Measurements from ENCODE around the gene ZNF689.
A peak's percentile ranks its signal among the peaks of the same experiment; 100 is the strongest.

ZNF689 gene

GRCh38 chr16:30609926-30610839, at the start of gene ZNF689:
Gene ZNF689 (minus strand): TSS chr16:30610389. CDS start chr16:30610041, 348 bp downstream.
- ATAC-seq (replicated peaks; ENCODE audit: extremely low read depth, poor library complexity, severe bottlenecking) (peak; percentile 94), DNase-seq (ENCODE audit: low spot score in 2 of 2) (peak; percentile 95 to 97)
- H3K36me3 Mint-ChIP-seq (ENCODE audit: insufficient read depth): peaks cover 32% of the 10 kb centered on the region
- H3K4me1 Mint-ChIP-seq: peaks cover 8% of the 10 kb centered on the region
- H3K27me3 Mint-ChIP-seq: no peaks in the 10 kb centered on the region
- H3K9me3 Mint-ChIP-seq: no peaks in the 10 kb centered on the region
- H3K4me3 Mint-ChIP-seq: peak within 1 kb of the TSS; percentile 96
- H3K27ac Mint-ChIP-seq (ENCODE audit: low read depth): peak within 1 kb of the TSS; percentile 96

- Mint-ChIP-seq H3K4me1 (peaks cover 52% of the 10 kb centered on the region), H3K9me3 (no peaks in the 10 kb centered on the region), H3K27me3 (no peaks in the 10 kb centered on the region), H3K36me3 (ENCODE audit: insufficient read depth) (peaks cover 62% of the 10 kb centered on the region), H3K4me3 (peak overlapping the region; percentile 99), H3K27ac (ENCODE audit: low read depth) (peak overlapping the region; percentile 98)
- ATAC-seq (replicated peaks; ENCODE audit: extremely low read depth, poor library complexity, severe bottlenecking): peak; percentile 21
- no peak for DNase-seq (ENCODE audit: low spot score in 2 of 2)
Observed at GRCh38 chr16:30658731-30659506, 48.7 kb upstream of the ZNF689 start.

- no peaks in the 10 kb centered on the region for H3K9me3 Mint-ChIP-seq
- H3K27me3 Mint-ChIP-seq: no peaks in the 10 kb centered on the region
- H3K4me1 Mint-ChIP-seq: peaks cover 44% of the 10 kb centered on the region
- peaks cover 55% of the 10 kb centered on the region for H3K36me3 Mint-ChIP-seq (ENCODE audit: insufficient read depth)
- ATAC-seq (replicated peaks; ENCODE audit: extremely low read depth, poor library complexity, severe bottlenecking): peak; percentile 74
- peak; percentile 99 to 100 for DNase-seq (ENCODE audit: low spot score in 2 of 2)
- H3K27ac Mint-ChIP-seq (ENCODE audit: low read depth): peak within 1 kb of the TSS; percentile 98
- peak within 1 kb of the TSS; percentile 99 for H3K4me3 Mint-ChIP-seq
Observed at GRCh38 chr16:30657866-30658730, 47.9 kb upstream of the ZNF689 start, which contains the start of gene FBRS. Gene FBRS (plus strand): TSS chr16:30658431. CDS start chr16:30659519, 1,088 bp downstream.

DNA sequence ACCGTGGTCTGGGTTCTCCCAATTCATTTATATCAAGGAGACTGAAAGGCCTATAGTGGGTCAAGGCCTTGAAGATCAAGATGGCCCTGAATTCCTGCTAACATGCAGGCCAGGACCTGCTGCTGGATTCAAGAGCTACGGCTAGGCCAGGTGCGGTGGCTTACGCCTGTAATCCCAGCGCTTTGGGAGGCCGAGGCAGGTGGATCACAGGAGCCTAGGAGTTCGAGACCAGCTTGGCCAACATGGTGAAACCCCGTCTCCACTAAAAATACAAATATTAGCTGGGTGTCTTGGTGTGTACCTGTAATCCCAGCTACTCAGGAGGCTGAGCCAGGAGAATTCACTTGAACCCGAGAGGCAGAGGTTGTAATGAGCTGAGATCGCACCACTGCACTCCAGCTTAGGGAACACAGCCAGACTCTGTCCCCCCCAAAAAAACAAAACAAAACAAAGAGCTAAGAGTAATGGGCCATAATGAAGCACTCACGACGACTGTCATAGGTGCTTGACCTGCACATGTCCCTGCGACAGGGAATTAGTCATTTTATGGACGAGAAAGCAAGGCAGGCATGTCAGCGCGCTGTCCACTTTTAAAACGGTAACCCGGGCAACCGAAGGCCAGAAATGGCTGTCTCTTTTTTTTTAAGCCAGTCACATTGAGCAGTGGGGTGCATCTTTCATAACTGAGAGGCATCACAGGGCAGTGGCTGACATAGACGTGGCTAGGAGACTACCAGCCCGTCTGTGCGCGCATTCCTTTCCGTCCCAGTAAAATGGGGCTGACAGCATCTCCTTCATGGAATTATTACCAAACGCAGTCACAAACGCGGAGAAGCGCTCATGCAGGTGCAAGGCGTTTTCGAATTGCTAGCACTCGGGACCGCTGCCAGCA, 47.0 kb upstream of the ZNF689 start:
- Mint-ChIP-seq H3K4me1 (peaks cover 46% of the 10 kb centered on the region), H3K27me3 (no peaks in the 10 kb centered on the region), H3K4me3 (peak overlapping the region; percentile 99), H3K36me3 (ENCODE audit: insufficient read depth) (peaks cover 54% of the 10 kb centered on the region), H3K27ac (ENCODE audit: low read depth) (peak overlapping the region; percentile 98), H3K9me3 (no peaks in the 10 kb centered on the region)
- ATAC-seq (replicated peaks; ENCODE audit: extremely low read depth, poor library complexity, severe bottlenecking) (no peak), DNase-seq (ENCODE audit: low spot score in 2 of 2) (no peak)

DNA sequence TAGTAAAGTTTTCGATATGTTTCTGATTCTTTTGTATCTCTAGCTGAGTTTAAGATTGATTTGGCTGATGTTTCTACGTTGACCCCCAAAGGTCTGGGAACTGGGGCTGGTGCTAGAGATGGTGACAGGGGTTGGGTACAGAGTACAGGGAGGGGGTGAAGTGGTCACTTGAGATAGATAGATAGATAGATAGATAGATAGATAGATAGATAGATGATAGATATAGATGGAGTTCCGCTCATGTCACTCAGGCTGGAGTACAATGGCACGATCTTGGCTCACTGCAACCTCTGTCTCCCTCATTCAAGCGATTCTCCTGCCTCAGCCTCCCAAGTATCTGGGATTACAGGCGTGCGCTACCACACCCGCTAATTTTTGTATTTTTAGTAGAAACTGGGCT, 46.2 kb upstream of the ZNF689 start:
- Mint-ChIP-seq H3K9me3 (no peaks in the 10 kb centered on the region), H3K27me3 (no peaks in the 10 kb centered on the region), H3K27ac (ENCODE audit: low read depth) (no peak overlapping the region), H3K4me3 (peak overlapping the region; percentile 10), H3K4me1 (peaks cover 44% of the 10 kb centered on the region), H3K36me3 (ENCODE audit: insufficient read depth) (peaks cover 51% of the 10 kb centered on the region)
- no peak for DNase-seq (ENCODE audit: low spot score in 2 of 2)
- no peak for ATAC-seq (replicated peaks; ENCODE audit: extremely low read depth, poor library complexity, severe bottlenecking)

DNA sequence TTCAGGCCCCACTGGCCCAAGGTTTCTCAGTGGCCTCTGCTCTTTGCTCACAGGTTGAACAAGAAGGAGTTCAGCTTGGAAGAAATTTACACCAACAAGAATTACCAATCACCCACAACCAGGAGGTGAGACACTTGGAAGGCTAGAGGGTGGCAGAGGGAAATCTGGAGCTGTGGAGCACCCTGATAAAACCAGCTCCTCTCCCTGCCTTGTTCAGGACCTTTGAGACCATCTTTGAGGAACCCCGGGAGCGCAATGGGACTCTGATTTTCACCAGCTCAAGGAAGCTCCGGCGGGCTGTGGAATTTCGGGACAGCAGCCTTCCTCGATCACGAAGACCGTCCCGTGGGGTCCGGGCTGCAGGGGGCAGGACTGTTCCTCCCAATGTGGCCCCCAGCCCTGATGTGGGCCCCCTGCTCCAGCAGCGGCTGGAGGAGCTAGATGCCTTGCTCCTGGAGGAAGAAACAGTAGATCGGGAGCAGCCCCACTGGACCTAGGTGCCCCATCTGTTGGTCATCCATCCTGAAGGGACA, 45.7 kb upstream of the ZNF689 start:
- Mint-ChIP-seq H3K4me1 (peaks cover 42% of the 10 kb centered on the region), H3K27me3 (no peaks in the 10 kb centered on the region), H3K36me3 (ENCODE audit: insufficient read depth) (peaks cover 49% of the 10 kb centered on the region), H3K9me3 (no peaks in the 10 kb centered on the region), H3K27ac (ENCODE audit: low read depth) (no peak overlapping the region), H3K4me3 (peak overlapping the region; percentile 10)
- no peak for ATAC-seq (replicated peaks; ENCODE audit: extremely low read depth, poor library complexity, severe bottlenecking)
- no peak for DNase-seq (ENCODE audit: low spot score in 2 of 2)

GRCh38 chr16:30654856-30655255, 44.7 kb upstream of the ZNF689 start:
- Mint-ChIP-seq H3K9me3 (no peaks in the 10 kb centered on the region), H3K27me3 (no peaks in the 10 kb centered on the region), H3K4me3 (no peak overlapping the region), H3K36me3 (ENCODE audit: insufficient read depth) (peaks cover 52% of the 10 kb centered on the region), H3K27ac (ENCODE audit: low read depth) (no peak overlapping the region), H3K4me1 (peaks cover 47% of the 10 kb centered on the region)
- no peak for ATAC-seq (replicated peaks; ENCODE audit: extremely low read depth, poor library complexity, severe bottlenecking)
- DNase-seq (ENCODE audit: low spot score in 2 of 2): no peak

GRCh38 chr16:30652718-30653117, 42.5 kb upstream of the ZNF689 start:
- H3K4me1 Mint-ChIP-seq: peaks cover 39% of the 10 kb centered on the region
- no peak overlapping the region for H3K27ac Mint-ChIP-seq (ENCODE audit: low read depth)
- no peak for ATAC-seq (replicated peaks; ENCODE audit: extremely low read depth, poor library complexity, severe bottlenecking)
- peaks cover 36% of the 10 kb centered on the region for H3K36me3 Mint-ChIP-seq (ENCODE audit: insufficient read depth)
- peak overlapping the region; percentile 100 for H3K4me3 Mint-ChIP-seq
- DNase-seq (ENCODE audit: low spot score in 2 of 2): no peak
- H3K27me3 Mint-ChIP-seq: no peaks in the 10 kb centered on the region
- no peaks in the 10 kb centered on the region for H3K9me3 Mint-ChIP-seq

GRCh38 chr16:30652005-30652296, 41.8 kb upstream of the ZNF689 start:
- peaks cover 33% of the 10 kb centered on the region for H3K4me1 Mint-ChIP-seq
- H3K36me3 Mint-ChIP-seq (ENCODE audit: insufficient read depth): peaks cover 36% of the 10 kb centered on the region
- peak overlapping the region; percentile 99 for H3K27ac Mint-ChIP-seq (ENCODE audit: low read depth)
- ATAC-seq (replicated peaks; ENCODE audit: extremely low read depth, poor library complexity, severe bottlenecking): no peak
- peak overlapping the region; percentile 100 for H3K4me3 Mint-ChIP-seq
- no peaks in the 10 kb centered on the region for H3K9me3 Mint-ChIP-seq
- DNase-seq (ENCODE audit: low spot score in 2 of 2): no peak
- no peaks in the 10 kb centered on the region for H3K27me3 Mint-ChIP-seq

DNA sequence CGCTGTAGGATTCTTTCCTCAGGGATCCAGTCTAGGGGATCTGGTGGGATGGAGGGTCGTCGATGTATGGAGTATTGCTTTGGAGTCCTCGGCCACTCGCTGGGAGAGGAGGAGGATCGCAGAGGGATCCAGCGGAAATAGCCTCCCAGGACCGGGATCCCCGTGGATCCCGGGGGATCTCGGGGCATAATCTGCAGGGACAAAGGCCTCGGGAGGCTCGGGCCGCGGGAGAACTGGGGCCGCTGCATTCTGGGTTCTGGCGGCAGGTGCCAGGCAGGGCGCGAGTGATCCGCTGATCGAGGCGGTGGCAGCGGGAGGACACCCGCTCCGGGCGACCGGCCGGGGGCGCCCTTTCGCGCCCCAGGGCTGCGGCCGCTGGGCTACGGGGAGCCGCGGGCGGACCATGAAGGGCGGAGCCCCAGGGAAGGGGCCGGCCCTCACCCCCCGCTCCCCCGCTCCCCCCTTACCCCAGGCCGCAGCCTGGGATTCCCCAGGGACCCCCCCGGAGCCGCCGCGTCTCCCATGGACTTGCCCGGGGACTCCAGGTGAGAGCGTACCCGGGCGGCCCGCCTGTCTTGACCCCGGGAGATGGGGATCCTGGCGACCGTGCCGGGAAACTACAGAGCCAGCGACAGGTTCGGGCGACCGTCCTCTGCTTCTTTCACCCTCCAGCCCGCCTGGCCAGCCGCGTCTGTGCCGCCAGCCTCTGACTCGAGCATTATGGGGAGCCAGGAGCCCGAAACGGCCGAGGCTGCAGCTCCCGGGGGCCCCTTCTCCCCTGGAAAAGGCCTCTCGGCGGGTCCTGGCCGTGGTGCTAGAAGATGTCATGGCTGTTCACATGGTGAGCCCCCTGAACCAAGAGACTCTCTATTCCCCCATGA, 41.2 kb upstream of the ZNF689 start:
- Mint-ChIP-seq H3K27me3 (no peaks in the 10 kb centered on the region), H3K9me3 (no peaks in the 10 kb centered on the region), H3K27ac (ENCODE audit: low read depth) (peak overlapping the region; percentile 99), H3K4me1 (peaks cover 35% of the 10 kb centered on the region), H3K4me3 (peak overlapping the region; percentile 100), H3K36me3 (ENCODE audit: insufficient read depth) (peaks cover 32% of the 10 kb centered on the region)
- peak; percentile 61 for ATAC-seq (replicated peaks; ENCODE audit: extremely low read depth, poor library complexity, severe bottlenecking)
- peak; percentile 49 to 56 for DNase-seq (ENCODE audit: low spot score in 2 of 2)

Data from central memory CD8-positive, alpha-beta T cell (primary cell).